ENCODE results near the gene PARVG.

GRCh38 chr22:44184006-44184405 is 3.3 kb downstream of the PARVG start:
- TF ChIP-seq CTCF (IDR thresholded peaks at IDR 0.05 in 4 of 5, conservative IDR thresholded peaks at IDR 0.05 in 1 of 5) (no peak), POLR2A (IDR thresholded peaks at IDR 0.05) (no peak)

Measured in gastrocnemius medialis (tissue), 4 donors.